HG03565 (cell line): ENCODE data around the gene CTDSPL.
"Not testable (repeated sequence)": the region's sequence is repeated elsewhere in the genome, so short reads cannot be mapped to it uniquely, and the experiment has no call there.

Experiments used
- ATAC-seq: cut with Tn5 transposase; IDR thresholded peaks from one replicate; pipeline ENCODE4 v1.9.1; 2021; ENCODE audit warnings: mild to moderate bottlenecking, moderate library complexity; ENCODE audit not compliant: unreplicated experiment

CTDSPL gene, protein sequence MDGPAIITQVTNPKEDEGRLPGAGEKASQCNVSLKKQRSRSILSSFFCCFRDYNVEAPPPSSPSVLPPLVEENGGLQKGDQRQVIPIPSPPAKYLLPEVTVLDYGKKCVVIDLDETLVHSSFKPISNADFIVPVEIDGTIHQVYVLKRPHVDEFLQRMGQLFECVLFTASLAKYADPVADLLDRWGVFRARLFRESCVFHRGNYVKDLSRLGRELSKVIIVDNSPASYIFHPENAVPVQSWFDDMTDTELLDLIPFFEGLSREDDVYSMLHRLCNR

GRCh38 chr3:37861620-37862041, at the start of gene CTDSPL:
Gene CTDSPL, plus strand, starts transcription at chr3:37861880. Its CDS starts 320 bp downstream, at chr3:37862200.
- ATAC-seq, result no peak

- ATAC-seq, result no peak
Observed at GRCh38 chr3:37812499-37812896, 49.2 kb upstream of the CTDSPL start.

DNA sequence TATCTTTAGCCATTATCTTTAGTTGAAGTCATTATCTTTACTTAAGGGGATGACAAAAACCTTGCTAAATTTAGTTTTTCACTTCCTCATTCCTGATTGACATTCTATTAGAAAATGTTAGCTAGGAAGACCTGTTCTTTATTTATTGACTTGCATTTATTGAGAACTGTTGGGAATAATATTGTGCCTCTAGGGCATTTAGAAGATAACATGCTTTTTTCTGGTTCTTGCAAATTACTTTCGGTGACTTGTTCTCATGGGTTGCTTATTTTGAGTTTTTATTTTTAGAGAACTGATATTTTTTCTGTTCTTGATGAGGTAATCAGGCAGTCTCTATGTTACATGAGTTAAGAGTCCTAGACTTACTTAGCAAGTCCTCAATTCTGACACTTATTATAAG, 48.3 kb upstream of the CTDSPL start:
- ATAC-seq, result peak; percentile 71

- no peak for ATAC-seq
Observed at GRCh38 chr3:37814547-37814946, 47.1 kb upstream of the CTDSPL start.

DNA sequence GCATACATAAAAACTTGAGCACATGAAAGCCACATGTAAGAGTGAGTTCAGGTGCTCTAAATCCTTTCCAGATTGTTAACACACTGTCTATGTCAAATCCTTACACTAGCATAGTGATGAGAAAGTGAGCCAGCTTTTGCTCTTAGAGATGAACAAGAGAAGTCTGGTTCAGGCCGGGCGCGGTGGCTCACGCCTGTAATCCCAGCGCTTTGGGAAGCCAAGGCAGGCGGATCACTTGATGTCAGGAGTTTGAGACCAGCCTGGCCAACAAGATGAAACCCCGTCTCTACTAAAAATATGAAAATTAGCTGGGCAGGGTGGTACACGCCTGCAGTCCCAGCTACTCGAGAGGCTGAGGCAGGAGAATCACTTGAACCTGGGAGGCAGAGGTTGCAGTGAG, 46.5 kb upstream of the CTDSPL start:
- not testable (repeated sequence) for ATAC-seq

- no peak for ATAC-seq
Observed at GRCh38 chr3:37816271-37816670, 45.4 kb upstream of the CTDSPL start.

DNA sequence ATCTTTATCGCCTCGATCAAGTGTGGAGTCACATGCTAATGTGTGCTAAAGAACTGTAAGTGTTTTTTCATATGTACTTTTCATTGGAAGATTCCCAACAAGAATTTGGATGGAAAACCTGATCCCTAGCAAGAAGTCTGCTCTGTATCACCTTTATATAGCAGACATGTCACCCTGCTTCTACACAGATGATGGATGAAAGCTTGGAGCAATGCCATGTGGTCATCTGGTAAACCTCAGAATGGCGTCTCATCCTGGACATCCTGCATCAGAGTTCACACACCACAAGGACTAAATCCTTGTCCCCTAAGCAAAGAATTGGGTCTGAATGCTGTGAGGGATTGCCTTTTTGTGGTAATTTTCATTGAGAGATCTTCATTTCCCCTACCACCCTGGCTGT, 42.1 kb upstream of the CTDSPL start:
- no peak for ATAC-seq

GRCh38 chr3:37820286-37820685, 41.4 kb upstream of the CTDSPL start:
- no peak for ATAC-seq

DNA sequence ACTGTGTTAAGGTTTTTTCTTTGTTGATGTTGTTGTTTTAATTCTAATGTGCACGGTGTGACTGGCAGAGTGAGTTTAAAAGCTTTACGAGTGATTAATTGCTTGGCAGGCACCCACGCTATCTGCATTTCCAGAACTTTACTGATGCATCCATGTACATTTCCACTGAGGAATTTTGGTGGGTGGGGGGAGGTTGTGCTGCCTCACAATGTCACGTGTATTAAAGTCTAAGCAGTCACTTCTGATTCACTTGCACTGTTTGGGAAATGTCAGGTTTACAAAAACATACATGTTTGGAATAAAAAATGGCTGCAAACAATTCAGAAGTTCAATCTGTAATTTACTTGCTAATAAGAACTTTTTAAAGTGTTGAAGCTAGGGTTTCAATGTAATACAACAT, 38.5 kb upstream of the CTDSPL start:
- no peak for ATAC-seq

DNA sequence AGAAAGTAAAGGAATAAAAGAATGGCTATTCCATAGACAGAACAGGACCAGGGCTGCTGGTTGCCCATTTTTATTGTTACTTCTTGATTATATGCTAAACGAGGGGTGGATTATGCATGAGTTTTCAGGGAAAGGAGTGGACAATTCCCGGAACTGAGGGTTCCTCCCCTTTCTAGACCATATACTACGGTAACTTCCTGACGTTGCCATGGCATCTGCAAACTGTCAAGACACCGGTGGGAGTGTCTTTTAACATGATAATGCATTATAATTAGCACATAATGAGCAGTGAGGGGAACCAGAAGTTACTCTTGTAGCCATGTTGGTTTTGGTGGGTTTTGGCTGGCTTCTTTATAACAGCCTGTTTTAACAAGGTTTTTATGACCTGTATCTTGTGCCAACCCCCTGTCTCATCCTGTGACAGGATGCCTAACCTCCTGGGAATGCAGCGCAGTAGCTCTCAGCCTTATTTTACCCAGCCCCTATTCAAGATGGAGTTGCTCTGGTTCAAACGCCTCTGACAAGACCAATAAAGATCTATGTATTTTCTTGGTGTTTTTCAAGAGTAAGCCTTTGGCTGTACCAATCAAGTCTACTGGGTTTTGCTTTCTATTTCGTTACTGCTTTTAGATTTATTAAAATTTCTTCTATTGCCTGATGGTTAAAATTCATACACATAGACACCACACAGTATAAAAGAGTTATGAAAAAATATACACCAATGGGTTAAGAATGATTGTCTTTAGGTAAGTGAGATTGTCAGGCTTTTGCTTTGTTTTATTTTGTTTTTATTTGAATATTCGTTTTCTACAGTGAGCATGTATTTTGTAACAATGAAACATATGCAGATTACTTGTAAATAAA, 37.4 kb upstream of the CTDSPL start:
- ATAC-seq, result no peak

GRCh38 chr3:37824954-37825328, 36.7 kb upstream of the CTDSPL start:
- ATAC-seq, result no peak

GRCh38 chr3:37825744-37826400, 35.8 kb upstream of the CTDSPL start:
- no peak for ATAC-seq

- no peak for ATAC-seq
Observed at GRCh38 chr3:37826502-37826901, 35.2 kb upstream of the CTDSPL start.

GRCh38 chr3:37826933-37827332, 34.7 kb upstream of the CTDSPL start:
- ATAC-seq, result no peak

DNA sequence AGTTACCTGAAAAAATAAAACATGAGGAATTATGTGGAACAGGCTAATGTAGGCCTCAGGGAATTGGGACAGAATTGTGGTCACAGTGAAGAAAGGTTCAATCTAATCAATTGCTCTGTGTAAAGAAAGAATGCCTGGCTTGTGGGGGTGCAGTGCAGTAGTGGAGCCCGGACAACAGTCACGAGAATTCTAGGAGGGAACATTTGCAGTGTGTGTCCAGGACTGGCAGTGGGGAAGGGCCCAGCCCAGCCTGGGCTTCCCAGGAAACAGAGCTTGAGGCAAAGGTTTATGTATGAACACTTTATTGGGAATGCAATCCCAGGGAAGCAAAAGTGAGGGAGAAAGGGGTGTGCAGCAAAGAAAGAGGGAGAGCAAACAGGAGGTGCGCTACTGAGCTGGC, 29.2 kb upstream of the CTDSPL start:
- no peak for ATAC-seq

- ATAC-seq, result no peak
Observed at GRCh38 chr3:37833302-37834186, 28.1 kb upstream of the CTDSPL start.

DNA sequence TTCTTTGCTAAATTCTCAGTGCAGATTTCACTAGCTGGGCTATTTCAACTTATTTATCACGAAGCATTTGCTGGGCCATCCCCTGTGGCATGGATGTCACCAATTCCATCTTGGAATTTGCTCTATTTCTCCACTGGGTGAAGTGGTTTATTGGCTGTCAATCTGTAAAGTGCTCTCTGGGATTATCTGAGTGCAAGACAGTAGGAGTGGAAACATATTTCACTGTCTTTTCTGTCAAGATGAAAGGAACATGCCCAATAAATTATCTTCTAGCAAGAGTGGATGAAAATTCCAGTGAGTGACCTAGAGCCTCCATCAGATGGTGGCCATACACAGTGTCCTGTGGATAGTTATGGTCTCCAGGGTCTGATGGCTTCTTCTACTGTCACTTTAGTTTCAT, 25.1 kb upstream of the CTDSPL start:
- ATAC-seq, result no peak

- ATAC-seq, result no peak
Observed at GRCh38 chr3:37847689-37848088, 14.0 kb upstream of the CTDSPL start.

GRCh38 chr3:37849146-37849923, 12.3 kb upstream of the CTDSPL start:
- ATAC-seq, result no peak

DNA sequence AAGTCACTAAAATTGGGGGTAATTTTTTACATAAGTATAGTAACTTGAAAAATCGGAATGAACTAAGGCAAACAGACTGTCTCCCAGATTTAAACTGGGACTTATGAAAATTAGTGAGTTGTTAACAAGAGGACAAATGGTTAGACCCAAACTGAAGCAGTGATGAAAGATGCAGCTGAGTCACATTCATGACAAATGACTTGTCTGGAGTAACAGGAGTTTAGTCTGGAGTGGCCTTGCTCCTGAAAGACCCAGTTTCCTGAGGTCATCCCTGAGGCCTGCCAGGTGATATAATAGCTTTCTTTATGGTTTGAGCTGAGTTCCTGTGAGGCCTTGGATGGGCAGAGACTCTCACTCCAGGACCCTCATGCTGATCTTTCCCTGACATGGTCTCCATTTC, 9.6 kb upstream of the CTDSPL start:
- no peak for ATAC-seq
